GM19238 (cell line): ENCODE measurements around the gene PROSER1.
"Not testable (repeated sequence)": the region's sequence is repeated elsewhere in the genome, so short reads cannot be mapped to it uniquely, and the experiment has no call there.

ENCODE experiments used
- DNase-seq: peaks from one replicate; pipeline ENCODE4 v3.0.0; 2011; ENCODE audit warnings: low spot score; ENCODE audit not compliant: insufficient read length

The PROSER1 gene

GRCh38 chr13:39037880-39038568, at the start of gene PROSER1, which contains the start of gene NHLRC3:
PROSER1 (minus strand) TSS chr13:39038089; CDS start chr13:39037242, 847 bp downstream.
NHLRC3 (plus strand) TSS chr13:39038456; CDS start chr13:39038640, 184 bp downstream.
- DNase-seq, result peak; percentile 42

GRCh38 chr13:39086251-39086945, 48.5 kb upstream of the PROSER1 start:
- DNase-seq, result not testable (repeated sequence)

- no peak for DNase-seq
Observed at GRCh38 chr13:39073983-39074382, 36.1 kb upstream of the PROSER1 start.

GRCh38 chr13:39072842-39073241, 35.0 kb upstream of the PROSER1 start:
- DNase-seq, result no peak

GRCh38 chr13:39062004-39062403, 24.1 kb upstream of the PROSER1 start:
- DNase-seq, result no peak

DNA sequence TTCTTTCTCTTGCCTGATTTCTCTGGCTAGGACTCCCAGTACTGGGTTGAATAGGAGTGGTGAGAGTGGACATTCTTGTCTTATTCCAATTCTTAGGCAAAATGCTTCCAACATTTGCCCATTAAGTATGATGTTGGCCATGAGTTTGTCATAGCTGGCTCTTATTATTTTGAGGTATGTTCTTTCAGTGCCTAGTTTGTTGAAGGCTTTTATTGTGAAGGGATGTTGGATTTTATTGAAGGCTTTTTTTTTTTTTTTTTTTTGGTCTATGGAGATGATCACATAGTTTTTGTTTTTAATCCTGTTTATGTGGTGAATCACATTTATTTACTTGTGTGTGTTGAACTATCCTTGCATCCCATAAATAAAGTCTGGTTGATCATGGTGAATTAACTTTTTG, 20.2 kb upstream of the PROSER1 start:
- no peak for DNase-seq

GRCh38 chr13:39056018-39056417, 18.1 kb upstream of the PROSER1 start:
- no peak for DNase-seq

DNA sequence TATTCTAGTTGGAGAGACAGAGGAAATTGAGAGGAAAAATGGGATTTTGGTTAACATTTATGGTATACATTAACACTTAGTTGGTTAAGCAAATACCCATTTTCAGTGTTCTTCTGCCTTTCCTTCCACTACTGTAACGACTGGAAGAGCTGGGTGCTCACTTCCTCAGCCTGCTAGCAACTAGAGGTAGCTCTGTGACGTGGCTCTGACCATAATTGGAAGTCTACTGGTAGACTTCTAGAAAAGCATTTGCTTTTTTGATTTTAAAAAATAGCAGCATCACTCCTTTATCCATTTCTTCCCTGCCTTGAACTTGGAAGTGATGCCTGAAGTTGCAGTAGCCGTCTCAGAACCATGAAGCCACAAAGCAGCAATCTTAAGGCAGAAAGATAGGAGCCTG, 16.2 kb upstream of the PROSER1 start:
- no peak for DNase-seq

DNA sequence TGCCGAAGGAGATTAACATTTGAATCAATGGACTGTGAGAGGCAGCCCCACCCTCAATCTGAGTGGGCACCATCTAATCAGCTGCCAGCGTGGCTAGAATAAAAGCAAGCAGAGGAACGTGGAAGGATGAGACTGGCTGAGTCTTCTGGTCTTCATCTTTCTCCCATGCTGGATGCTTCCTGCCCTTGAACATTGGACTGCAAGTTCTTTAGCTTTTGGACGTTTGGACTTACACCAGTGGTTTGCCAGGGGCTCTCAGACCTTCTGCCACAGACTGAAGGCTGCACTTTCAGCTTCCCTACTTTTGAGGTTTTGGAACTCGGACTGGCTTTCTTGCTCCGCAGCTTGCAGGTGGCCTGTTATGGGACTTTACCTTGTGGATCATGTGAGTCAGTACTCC, 15.1 kb upstream of the PROSER1 start:
- no peak for DNase-seq

DNA sequence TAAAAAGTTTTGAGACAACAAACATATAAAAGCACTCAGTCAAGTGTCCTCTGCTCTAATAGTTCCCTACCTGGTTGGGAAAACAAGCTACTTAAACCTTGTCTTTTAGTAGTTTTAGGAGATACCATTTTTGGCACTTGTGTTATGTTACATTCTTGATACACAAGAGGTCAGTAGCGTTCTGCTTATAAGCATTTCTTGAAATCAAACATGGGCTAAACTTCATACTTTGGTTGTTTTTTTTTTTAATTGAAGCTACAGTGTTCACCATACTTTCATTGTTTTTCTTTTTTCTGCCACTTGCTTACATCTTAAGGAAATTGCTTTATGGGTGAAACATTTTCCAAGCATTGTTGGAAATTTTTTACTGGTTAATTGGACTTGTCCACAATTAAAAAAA, 13.3 kb upstream of the PROSER1 start:
- DNase-seq, result no peak

GRCh38 chr13:39049274-39049673, 11.4 kb upstream of the PROSER1 start:
- no peak for DNase-seq

GRCh38 chr13:39048806-39049205, 10.9 kb upstream of the PROSER1 start:
- no peak for DNase-seq

GRCh38 chr13:39047560-39047959, 9.7 kb upstream of the PROSER1 start:
- no peak for DNase-seq

DNA sequence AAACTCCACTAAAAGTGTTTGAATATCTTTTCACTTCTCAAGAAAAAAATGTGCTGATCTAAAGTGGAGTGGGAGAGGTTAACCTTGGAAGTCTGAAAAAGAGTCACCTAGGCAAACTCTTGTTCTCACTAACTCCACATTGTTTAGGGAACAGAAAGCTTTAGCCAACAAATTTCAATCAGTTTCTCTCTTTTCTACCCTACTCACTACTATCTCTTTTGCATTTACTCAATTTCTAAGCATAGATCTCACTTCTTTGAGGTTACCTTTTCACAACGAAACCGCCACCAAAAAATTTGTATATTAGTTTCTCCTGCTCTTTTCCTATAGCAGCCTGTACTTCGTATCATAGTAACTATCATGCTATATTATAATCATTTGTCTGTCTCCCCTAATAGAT, 6.6 kb upstream of the PROSER1 start:
- DNase-seq, result no peak

- no peak for DNase-seq
Observed at GRCh38 chr13:39040206-39040605, 2.3 kb upstream of the PROSER1 start.

DNA sequence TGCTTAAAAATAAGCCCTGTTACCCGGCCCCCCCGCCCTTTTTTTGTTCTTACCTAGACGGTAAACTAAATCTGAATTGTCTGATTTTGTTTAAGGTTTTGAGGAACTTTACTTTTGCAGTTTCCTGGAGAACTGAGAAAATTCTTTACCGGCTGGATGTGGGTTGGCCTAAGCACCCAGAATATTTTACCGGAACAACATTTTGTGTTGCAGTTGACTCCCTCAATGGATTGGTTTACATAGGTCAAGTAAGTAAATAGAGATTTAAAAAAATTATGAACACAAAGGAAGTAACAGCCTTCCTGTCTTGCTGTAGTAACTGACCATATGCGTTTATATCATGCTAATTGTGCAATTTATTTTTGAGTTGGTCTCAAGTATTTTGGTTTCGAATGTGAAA, 1.2 kb upstream of the PROSER1 start:
- no peak for DNase-seq

GRCh38 chr13:39038569-39039030, 711 bp upstream of the PROSER1 start:
- DNase-seq, result no peak

GRCh38 chr13:39037410-39037879, 444 bp downstream of the PROSER1 start:
- no peak for DNase-seq

- no peak for DNase-seq
Observed at GRCh38 chr13:39036212-39036611, 1.7 kb downstream of the PROSER1 start.

DNA sequence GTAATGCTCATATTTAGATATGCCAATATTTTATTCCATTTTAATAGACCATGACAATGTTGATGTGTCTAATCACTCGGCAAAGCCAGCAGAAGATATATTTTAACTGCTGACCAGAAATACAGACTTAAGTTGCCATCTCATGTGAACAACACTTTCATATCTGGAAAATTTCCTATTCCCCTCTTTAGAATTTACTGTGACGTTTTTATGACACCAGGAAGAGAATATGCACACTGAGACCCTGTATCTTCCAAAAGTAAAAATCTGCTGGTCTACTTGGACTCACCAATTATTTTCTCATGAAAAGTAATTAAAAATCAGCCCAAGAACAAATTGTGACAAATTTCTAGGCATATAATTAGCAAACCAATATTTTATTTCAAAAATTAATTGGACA, 2.1 kb downstream of the PROSER1 start:
- DNase-seq, result no peak

DNA sequence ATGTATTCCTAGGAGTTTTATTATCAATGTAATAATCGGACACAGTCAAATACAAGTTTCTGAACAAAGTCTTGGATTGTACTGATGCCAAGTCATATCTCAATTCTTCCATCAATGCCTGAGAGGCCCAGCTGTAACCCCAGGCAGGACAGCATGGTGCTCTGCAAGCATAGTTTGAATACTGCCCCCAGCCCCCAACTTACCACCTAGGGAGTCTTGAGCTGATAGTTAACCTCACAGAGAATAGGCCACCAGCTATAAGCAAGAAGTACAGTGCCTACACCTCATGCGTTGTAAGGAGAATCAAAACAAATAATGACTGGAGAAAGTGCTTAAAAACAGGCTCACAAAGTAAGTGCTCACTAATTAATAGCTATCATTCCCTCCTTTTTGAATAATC, 2.7 kb downstream of the PROSER1 start:
- no peak for DNase-seq

GRCh38 chr13:39034085-39034484, 3.8 kb downstream of the PROSER1 start:
- no peak for DNase-seq

- no peak for DNase-seq
Observed at GRCh38 chr13:39032150-39032549, 5.7 kb downstream of the PROSER1 start.
